DMS 273 (cell line): ENCODE results near the gene SLC35A3.
A peak's percentile ranks its signal among the peaks of the same experiment; 100 is the strongest.
"Not testable (repeated sequence)": the region's sequence is repeated elsewhere in the genome, so short reads cannot be mapped to it uniquely, and the experiment has no call there.

Experiments used
- DNase-seq: peaks from one replicate; lab custom pipeline; 2025; ENCODE audit not compliant: unreplicated experiment; lab: John Stamatoyannopoulos, UW

Gene SLC35A3

DNA sequence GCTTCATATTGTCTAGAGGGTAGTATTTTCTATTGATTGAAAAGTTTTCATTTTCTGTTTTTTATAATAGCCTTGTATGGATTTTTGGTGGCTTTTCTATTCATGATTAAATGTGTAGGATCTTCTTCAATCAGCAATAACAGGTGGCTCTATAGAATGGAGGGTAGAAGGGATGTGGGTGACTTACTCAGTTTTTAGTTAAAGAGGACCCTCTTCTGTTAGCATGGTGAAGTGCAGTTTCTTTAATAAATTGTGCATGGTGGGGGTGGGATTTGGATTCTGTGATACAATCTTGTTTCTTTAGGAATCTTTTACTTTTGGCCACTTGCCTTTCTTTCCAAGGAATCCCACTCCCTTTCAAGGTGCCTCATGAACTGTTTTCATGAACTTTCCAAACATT, 64.7 kb downstream of the SLC35A3 start:
- peak; percentile 74 for DNase-seq

- no peak for DNase-seq
Observed at GRCh38 chr1:100035214-100035613, 65.4 kb downstream of the SLC35A3 start.

DNA sequence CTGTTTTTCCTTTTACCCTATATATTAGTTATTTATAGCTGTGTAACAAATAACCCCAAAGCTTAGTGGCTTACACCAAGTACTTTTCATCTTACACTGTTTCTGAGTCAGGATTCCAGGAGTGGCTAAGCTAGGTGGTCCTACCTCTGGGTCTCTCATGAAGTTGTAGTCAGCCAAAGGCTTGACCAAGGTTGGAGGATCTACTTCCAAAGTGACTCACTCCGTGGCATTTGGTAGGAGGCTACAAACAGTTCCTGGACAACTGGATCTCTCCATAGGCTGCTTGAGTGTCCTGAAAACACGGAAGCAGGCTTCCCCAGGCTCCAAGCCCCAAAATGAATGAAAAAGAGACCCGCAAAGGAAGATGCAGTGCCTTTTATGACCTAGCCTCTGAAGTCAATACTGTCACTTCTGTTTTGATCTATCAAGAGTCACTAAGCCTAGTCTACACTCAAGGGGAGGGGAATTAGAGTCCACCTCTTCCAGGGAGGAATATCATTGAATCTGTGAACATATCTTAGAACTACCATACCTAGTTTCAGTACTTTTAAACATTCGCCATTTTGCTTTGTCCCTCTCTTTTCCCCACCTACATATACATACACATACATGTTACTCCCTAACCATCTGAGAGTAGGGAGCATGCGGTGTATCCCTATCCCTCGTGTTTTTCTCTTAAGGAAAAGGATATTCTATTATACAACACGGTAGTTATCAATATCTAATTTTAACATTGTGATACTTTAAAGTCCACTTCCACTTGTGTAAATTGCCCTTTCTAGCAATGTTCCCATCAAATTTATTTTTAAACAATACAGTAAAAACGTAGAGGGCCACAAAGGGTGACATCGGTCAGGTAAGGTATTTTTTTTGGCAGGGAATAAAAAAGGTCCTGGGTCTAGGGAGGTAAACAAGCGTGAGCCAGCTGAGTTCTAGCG, 67.2 kb downstream of the SLC35A3 start:
- DNase-seq: peak; percentile 68

GRCh38 chr1:100037656-100037926, 67.8 kb downstream of the SLC35A3 start:
- DNase-seq: no peak

DNA sequence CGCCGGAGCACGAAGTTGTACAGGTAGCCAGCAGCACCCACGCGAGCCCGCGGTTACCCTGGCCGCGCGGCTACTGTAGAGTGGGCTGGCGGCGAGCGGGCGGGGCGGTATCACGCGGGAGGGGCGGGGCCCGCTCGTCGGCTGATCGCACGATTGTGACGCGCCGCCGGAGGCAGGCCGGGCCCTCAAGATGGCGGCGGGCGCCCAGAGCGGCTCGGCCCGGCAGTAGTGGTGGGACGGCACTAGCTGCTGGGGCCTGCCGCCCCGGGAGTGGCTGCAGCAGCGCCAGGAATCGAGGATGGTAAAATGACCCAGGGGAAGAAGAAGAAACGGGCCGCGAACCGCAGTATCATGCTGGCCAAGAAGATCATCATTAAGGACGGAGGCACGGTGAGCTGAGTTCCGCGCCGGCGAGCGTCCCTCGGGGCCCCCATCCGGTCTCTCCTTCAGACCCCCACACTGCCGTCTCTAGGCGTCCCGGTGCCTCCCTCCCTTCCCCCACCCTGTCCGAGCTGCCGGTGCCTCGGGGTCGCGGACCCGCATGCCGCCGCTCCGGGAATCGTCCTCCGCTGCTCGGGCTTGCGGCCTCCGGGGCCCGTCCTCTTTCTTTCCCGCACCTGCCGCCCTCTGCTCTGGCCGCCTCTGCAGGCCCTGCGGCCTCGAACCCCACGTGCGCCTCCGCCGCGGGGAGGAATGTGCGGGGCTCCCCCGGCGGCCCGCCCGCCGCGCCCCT, 68.3 kb downstream of the SLC35A3 start:
- peak; percentile 95 for DNase-seq

DNA sequence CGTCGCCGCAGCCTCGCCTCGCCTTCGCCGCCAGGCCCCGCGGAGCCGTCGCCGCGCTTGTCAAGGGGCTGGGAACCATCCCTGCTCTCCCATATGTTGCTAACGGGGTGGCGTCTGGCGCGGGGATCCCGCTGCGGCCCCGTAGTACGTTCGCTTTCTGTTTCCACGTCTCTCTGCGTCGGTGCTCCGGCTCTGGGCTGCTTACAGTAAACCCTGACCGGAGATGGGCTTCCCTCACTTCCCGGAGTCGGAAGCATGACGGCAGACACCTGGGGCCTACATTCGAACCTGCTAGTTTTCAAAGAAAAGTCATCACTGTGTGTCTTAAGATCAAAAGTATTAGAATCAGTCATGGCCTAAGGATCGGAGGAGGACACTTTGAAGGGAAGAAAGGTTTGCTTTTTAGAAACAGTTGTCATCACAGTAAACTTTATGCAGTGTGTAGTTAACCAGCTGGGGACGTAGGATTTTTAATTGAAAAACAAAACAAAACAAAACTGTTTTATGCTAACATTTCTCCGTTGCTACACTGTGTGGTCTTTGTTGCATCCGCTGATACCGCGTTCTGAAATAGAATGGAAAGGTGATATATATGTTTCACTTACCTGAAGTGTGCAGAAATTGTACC, 69.0 kb downstream of the SLC35A3 start:
- peak; percentile 84 for DNase-seq

- no peak for DNase-seq
Observed at GRCh38 chr1:100039591-100039990, 69.8 kb downstream of the SLC35A3 start.

GRCh38 chr1:100045206-100045605, 75.4 kb downstream of the SLC35A3 start:
- no peak for DNase-seq

DNA sequence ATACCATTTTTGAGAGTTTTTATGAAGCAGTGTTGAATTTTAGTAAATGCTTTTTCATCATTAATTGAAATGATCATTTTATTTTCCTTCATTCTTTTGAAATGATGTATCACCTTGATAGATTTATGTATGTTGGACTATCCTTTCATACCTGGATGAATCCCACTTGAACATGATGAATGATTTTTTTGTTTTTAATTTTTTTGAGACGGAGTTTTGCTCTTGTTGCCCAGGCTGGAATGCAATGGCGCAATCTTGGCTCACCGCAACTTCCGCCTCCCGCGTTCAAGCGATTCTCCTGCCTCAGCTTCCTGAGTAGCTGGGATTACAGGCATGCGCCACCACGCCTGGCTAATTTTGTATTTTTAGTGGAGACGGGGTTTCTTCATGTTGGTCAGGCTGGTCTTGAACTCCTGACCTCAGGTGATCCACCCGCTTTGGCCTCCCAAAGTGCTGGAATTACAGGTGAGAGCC, 77.5 kb downstream of the SLC35A3 start:
- DNase-seq: not testable (repeated sequence)

DNA sequence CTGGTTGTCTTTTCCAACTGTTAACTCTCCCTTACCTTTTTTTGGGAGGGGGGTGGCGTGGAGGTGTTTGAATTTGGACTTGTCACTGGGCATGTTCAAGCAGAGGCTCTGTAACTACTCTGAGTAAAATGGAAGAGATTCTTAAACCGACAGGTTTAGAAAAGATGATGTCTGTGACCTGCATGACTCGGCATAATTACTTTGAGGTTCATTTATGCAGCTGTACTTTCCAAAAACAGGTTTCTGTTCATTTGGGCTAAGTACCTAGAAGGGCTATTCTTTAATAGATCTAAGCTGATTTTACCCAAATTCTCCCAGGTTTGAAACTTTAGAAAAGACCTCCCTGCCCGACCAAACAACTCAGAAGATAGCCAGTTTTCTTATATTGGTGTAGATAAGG, 80.3 kb downstream of the SLC35A3 start:
- DNase-seq: no peak

- no peak for DNase-seq
Observed at GRCh38 chr1:100051401-100051800, 81.6 kb downstream of the SLC35A3 start.

- no peak for DNase-seq
Observed at GRCh38 chr1:100051893-100052292, 82.1 kb downstream of the SLC35A3 start.

DNA sequence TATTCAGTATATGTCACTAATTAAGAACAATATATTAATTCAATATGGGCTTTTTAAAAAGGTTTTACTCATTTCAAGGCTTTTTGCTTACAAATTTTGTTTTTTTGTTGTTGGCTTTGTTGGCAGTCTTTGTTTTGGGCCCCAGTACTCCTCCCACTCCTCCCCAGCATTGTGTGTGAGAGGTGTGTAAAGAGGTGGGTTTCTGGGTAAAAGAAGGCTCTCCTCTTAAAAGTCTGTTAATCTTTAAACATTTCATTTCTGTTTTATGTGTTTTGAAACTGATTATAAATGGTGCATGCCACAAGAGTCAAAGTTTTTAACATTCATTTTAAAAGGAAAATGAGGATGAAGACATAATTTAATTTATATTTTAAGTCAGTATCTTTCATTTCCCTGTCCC, 83.3 kb downstream of the SLC35A3 start:
- no peak for DNase-seq

DNA sequence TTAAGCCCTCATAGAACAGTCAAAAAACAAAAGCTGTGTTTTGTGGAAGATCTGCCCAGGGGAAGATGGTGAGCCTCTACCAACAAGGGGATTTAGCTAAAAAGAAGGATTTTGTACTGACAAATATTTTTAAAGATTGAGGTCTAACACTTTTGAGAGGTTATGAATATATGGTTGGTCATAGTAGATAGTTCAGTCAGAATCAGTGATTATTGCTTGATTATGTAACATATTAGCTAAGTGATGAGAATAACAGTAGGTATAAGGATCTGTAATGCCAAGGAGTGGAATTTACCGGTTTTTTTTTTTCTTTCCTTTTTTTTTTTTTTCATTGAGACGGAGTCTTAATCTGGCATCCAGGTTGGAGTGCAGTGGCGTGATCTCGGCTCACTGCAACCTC, 83.9 kb downstream of the SLC35A3 start:
- DNase-seq: no peak

- DNase-seq: no peak
Observed at GRCh38 chr1:100061681-100062080, 91.9 kb downstream of the SLC35A3 start.

DNA sequence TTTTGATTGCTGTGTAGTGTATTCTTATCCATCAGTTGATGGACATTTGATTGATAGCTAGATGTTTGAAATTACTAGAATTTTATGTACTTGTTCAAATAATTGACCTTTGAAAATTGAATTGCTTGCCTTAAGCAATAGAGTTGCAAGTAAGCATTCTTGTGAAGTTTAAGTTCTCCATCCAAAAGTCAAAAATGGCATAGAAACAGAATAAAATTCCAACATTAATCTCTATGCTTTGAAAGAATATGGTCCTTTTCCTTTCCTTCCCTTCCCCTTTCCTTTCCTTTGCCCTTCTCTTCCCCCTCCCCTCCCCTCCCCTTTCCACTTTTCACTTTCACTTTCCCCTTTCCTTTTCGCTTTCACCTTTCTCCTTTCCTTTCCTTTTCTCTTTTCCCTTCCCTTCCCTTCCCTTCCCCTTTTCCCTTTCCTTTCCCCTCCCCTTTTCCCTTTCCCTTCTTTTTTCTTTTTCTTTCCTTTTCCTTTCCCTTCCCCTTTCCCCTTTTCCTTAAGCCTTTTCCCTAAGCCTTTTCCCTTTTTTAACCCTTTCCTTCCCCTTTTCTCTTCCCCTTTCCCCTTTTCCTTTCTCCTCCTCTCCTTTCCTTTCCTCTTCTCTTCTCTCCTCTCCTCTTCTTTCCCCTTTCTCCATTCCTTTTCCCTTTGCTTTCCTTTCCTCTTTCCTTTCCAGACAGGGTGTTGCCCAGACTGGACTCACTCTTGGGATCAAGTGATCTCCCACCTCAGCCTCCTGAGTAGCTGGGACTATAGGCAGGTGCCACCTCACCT, 95.6 kb downstream of the SLC35A3 start:
- no peak for DNase-seq

- no peak for DNase-seq
Observed at GRCh38 chr1:100065969-100066227, 96.1 kb downstream of the SLC35A3 start.

DNA sequence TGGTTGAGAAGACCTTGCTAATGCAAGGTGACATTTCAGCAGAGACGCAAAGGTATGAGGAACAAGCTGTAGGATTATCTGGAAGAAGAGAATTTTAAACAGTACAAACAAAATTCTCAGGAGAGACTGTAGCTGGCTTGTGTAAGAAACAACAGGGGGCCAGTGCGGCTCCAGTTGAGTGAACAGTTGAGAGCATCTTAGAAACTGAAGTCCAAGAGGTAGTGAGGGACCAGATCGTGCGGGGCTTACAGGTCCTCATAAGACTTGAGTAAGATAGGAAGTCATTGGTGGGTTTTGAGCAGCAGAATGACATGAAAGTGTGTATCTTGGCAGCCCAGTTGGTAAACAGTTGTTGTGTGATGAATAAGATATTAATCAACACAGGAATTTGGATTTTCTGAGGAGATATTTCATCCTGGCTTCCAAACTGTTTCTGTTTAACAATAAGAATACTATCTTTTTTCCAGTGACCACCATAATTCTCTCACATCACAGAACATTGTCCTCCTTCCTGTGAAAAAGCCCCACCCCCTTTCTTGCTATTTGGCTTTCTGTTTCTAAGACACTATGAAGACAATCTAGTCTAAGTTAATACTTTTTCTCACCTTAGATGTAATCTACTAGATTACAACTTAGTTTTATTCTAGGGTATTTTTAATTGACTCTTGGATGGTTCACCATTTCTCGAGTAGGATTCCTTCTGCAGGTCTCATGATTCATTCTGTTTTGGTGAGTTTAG, 100.6 kb downstream of the SLC35A3 start:
- no peak for DNase-seq

- DNase-seq: no peak
Observed at GRCh38 chr1:100073531-100073930, 103.7 kb downstream of the SLC35A3 start.

DNA sequence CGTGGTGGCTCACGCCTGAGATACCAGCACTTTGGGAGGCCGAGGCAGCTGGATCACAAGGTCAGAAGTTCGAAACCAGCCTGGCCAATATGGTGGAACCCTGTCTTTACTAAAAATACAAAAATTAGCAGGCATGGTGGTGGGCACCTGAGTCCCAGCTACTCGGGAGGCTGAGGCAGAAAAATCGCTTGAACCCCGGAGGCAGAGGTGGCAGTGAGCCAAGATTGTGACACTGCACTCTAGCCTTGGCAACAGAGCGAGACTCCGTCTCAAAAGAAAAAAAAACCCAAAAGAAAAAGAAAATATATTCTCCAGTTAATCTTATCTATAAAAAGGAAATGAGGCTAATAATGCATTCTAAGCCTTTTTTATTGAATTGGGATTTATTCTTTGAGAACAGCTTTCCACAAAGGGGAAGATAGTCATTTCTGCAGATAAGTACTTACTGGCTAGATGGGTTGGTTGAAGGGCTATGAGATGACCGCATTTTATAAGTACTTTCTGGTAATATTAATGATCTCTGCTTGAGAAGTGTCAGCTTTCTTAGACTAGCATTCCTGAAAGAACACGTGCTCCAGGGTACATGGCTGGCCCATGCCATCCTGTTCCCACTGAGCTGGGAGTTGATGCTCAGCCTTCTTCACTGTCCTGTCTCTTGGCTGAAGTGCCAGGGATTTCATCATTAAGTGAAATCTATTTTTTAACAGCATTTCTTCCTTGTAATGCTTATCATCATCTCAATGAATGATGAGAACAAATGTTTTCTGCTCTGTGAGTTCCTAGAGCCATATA, 105.0 kb downstream of the SLC35A3 start:
- no peak for DNase-seq
